PFSK-1 (cell line): Measurements from ENCODE around the gene SKIC2.

ENCODE experiments used
- FOXP2 ChIP-seq: optimal IDR thresholded peaks from 2 replicates; pipeline ENCODE3; 2011; ENCODE audit warnings: borderline replicate concordance, control low read depth, inconsistent platforms; ENCODE audit not compliant: insufficient read depth; ENCODE audit errors: extremely low read length, extremely low read depth
- POLR2AphosphoS5 ChIP-seq: IDR thresholded peaks from 2 replicates; pipeline ENCODE4 v1.6.1; 2012; ENCODE audit warnings: low read depth, mild to moderate bottlenecking, control low read depth, low read length, moderate library complexity
- SIN3A ChIP-seq: IDR thresholded peaks from 2 replicates; pipeline ENCODE4 v1.6.1; 2012; ENCODE audit warnings: mild to moderate bottlenecking, low read length, moderate library complexity, borderline replicate concordance; ENCODE audit not compliant: insufficient read depth
- TAF1 ChIP-seq: IDR thresholded peaks from 2 replicates; pipeline ENCODE4 v1.6.1; 2012; ENCODE audit warnings: low read length, control low read depth, borderline replicate concordance; ENCODE audit not compliant: insufficient read depth
- TF ChIP-seq, protein P1 (sequence below), 2 experiments: IDR thresholded peaks; 2 replicates each; pipeline versions ENCODE4 v1.6.1 to v1.8.0; 2011 to 2012; ENCODE audit warnings: low read depth in 2 of 2, low read length in 2 of 2, control low read depth in 1 of 2, inconsistent platforms in 1 of 2, mild to moderate bottlenecking in 1 of 2, moderate library complexity in 1 of 2; ENCODE audit not compliant: insufficient read depth in 1 of 2

The SKIC2 gene

GRCh38 chr6:31919624-31920303, 39.2 kb upstream of the SKIC2 start:
- TF ChIP-seq POLR2AphosphoS5, result no peak
- no peak for TF ChIP-seq SIN3A
- no peak for TF ChIP-seq TAF1
- TF ChIP-seq, protein P1, sequence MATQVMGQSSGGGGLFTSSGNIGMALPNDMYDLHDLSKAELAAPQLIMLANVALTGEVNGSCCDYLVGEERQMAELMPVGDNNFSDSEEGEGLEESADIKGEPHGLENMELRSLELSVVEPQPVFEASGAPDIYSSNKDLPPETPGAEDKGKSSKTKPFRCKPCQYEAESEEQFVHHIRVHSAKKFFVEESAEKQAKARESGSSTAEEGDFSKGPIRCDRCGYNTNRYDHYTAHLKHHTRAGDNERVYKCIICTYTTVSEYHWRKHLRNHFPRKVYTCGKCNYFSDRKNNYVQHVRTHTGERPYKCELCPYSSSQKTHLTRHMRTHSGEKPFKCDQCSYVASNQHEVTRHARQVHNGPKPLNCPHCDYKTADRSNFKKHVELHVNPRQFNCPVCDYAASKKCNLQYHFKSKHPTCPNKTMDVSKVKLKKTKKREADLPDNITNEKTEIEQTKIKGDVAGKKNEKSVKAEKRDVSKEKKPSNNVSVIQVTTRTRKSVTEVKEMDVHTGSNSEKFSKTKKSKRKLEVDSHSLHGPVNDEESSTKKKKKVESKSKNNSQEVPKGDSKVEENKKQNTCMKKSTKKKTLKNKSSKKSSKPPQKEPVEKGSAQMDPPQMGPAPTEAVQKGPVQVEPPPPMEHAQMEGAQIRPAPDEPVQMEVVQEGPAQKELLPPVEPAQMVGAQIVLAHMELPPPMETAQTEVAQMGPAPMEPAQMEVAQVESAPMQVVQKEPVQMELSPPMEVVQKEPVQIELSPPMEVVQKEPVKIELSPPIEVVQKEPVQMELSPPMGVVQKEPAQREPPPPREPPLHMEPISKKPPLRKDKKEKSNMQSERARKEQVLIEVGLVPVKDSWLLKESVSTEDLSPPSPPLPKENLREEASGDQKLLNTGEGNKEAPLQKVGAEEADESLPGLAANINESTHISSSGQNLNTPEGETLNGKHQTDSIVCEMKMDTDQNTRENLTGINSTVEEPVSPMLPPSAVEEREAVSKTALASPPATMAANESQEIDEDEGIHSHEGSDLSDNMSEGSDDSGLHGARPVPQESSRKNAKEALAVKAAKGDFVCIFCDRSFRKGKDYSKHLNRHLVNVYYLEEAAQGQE (IDR thresholded peaks at IDR 0.05; ENCODE audit: insufficient read depth in 1 of 2, low read depth in 2 of 2, low read length in 2 of 2), result no peak
- no peak for TF ChIP-seq FOXP2

DNA sequence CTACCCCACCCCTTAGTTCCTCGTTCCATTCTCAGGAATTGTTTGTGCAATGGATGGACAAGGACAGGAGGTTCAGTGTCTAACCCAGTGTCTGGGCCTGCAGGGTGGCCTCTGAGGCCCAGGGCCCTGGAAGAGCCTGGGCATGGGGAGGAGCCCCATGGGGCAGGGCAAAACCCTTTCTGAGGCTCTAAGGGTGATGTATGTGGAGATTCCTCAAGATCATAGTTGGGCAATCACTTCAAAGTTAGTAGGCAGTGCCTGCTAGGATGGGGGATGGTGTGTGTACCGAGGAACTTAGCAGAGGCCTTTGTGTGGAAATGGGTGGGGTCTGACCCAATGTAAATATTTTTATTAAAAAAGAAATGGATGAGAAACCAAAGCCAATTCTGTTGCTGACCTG, 38.2 kb upstream of the SKIC2 start:
- TF ChIP-seq, protein P1 (IDR thresholded peaks at IDR 0.05; ENCODE audit: insufficient read depth in 1 of 2, low read depth in 2 of 2, low read length in 2 of 2), result no peak
- TF ChIP-seq POLR2AphosphoS5, result no peak

GRCh38 chr6:31922942-31923341, 36.0 kb upstream of the SKIC2 start:
- TF ChIP-seq TAF1 (no peak), SIN3A (no peak), POLR2AphosphoS5 (no peak), FOXP2 (no peak)
- TF ChIP-seq, protein P1 (IDR thresholded peaks at IDR 0.05; ENCODE audit: insufficient read depth in 1 of 2, low read depth in 2 of 2, low read length in 2 of 2), result no peak

GRCh38 chr6:31927242-31927862, 31.6 kb upstream of the SKIC2 start, which contains the start of gene C2:
Gene C2, plus strand, starts transcription at chr6:31927717. Its CDS starts 36 bp downstream, at chr6:31927753.
- TF ChIP-seq SIN3A (no peak), TAF1 (no peak), POLR2AphosphoS5 (no peak), FOXP2 (no peak)
- TF ChIP-seq, protein P1 (IDR thresholded peaks at IDR 0.05; ENCODE audit: insufficient read depth in 1 of 2, low read depth in 2 of 2, low read length in 2 of 2), result no peak
